AG04449 (cell line): ENCODE measurements around the gene SERPING1.

Experiments used
- CTCF ChIA-PET: fragments of 350-600 bp; formaldehyde crosslinking; extraction: SDS; loops from one replicate; lab custom pipeline; 2021; ENCODE audit warnings: antibody characterized with exemption; lab: Yijun Ruan, JAX
- POLR2A ChIA-PET: fragments of 400-600, 350-600 bp; formaldehyde crosslinking; extraction: SDS; loops from one replicate; lab custom pipeline; 2020; ENCODE audit warnings: antibody characterized with exemption, inconsistent platforms; lab: Yijun Ruan, JAX
- DNase-seq: peaks from one replicate; pipeline ENCODE4 v3.0.0-alpha.2; 2010; ENCODE audit warnings: low read depth, low spot score
- H3K4me3 ChIP-seq: 2 replicates; pipeline ENCODE4 v1.5.1; 2011; ENCODE audit warnings: low read depth, mild to moderate bottlenecking, control low read depth, low read length
- CTCF ChIP-seq: IDR thresholded peaks from one replicate; pipeline ENCODE4 v1.5.1; 2011; ENCODE audit warnings: mild to moderate bottlenecking, moderate library complexity, low read length, control low read depth, inconsistent platforms; ENCODE audit not compliant: insufficient read depth; ENCODE audit errors: missing control alignments

SERPING1 gene

GRCh38 chr11:57646194-57646798, 48.8 kb downstream of the SERPING1 start:
- no peak for TF ChIP-seq CTCF
- ChIA-PET POLR2A (no interaction called here), CTCF (interaction anchor here (0.9 to 11.5 kb wide), 5 partner anchors 76 to 867 kb away, joined by 3 to 306 read pairs (median 22); partner anchors contain the start of genes RTN4RL2 and UBE2L6)
- no peak overlapping the region for H3K4me3 ChIP-seq
- no peak for DNase-seq

DNA sequence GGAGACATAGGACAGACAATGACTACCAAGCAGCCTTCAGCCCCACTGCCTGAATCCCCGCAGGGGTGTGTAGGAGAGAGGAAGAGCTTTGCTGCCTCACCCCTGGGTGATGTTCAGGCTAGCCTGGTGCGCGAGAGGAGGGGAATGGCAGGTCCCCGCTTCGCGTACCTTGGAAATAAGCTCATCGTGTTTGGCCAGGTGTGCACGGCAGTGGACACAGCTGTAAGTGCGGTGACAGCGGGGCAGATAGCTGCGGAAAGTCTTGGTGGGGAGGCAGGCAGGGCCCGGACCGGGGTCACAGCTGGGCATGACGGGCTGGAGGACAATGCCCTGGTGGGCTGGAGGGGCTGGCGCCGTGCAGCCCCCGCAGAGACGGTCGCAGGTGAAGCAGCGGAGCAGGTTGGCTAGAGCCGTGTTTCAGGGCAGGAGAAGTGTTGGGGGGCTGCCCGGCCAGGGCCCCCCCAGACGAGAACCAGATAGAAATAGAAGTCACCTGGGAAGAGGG, 49.4 kb downstream of the SERPING1 start:
- POLR2A ChIA-PET = no interaction called here
- CTCF ChIA-PET = interaction anchor here (0.9 to 11.5 kb wide), 4 partner anchors 76 to 867 kb away, joined by 3 to 306 read pairs (median 96); partner anchors contain the start of genes RTN4RL2 and UBE2L6
- no peak overlapping the region for H3K4me3 ChIP-seq
- DNase-seq = no peak
- TF ChIP-seq CTCF = no peak

- no peak for TF ChIP-seq CTCF
- no peak overlapping the region for H3K4me3 ChIP-seq
- POLR2A ChIA-PET = no interaction called here
- DNase-seq = no peak
- CTCF ChIA-PET = interaction anchor here (0.9 to 11.5 kb wide), 4 partner anchors 77 to 866 kb away, joined by 3 to 306 read pairs (median 96); partner anchors contain the start of genes RTN4RL2 and UBE2L6
Observed at GRCh38 chr11:57647372-57647771, 49.9 kb downstream of the SERPING1 start.

DNA sequence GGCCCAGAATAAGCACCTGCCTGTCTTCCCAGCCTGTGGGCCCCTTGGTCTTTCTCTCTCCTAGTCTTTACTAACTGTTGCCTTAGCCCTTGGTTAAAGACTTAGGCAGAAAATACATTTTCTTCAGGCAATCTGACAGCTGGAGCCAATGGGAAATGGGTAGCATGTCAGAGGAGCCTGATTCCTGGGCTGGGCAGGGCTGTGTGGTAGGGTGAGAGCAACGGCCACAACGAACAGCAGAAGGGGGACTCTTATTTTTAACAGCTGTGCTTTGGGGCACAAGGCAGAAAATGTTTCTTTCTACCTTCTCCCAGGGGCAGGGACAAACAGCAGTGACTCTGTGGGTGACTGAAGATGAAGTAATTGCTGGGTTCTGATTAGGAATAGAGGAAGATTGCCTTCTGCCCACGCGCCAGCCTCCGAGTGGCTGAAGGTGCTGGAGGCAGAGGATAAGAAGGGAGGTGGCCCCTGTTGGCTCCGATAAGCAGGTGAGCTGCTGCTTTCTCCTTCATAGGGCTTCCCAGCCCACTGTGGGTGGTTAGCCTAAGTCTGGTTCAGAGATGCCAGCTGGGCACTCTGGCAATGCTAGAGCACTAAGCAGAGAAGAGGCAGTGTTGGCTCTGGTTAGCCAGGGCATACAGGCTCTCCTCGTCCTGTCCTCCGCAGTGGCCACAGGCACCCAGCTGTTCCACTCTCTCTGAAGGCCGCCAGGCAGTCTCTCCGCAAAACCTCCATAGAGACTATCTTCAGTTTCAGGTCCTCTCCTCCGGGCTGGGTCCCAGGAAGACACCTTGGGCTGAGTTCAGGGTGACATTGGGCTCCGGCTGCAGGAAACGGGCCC, 50.7 kb downstream of the SERPING1 start:
- ChIA-PET CTCF (interaction anchor here (1.2 to 11.5 kb wide), 4 partner anchors 8 to 189 kb away, joined by 4 to 306 read pairs (median 100); partner anchors contain the start of genes RTN4RL2 and UBE2L6), POLR2A (interaction anchor here (0.9 to 1.8 kb wide), 2 partner anchors 9 to 11 kb away, joined by 3 read pairs; no protein-coding TSS in a partner anchor)
- peak overlapping the region; percentile 62 for H3K4me3 ChIP-seq
- no peak for TF ChIP-seq CTCF
- no peak for DNase-seq

DNA sequence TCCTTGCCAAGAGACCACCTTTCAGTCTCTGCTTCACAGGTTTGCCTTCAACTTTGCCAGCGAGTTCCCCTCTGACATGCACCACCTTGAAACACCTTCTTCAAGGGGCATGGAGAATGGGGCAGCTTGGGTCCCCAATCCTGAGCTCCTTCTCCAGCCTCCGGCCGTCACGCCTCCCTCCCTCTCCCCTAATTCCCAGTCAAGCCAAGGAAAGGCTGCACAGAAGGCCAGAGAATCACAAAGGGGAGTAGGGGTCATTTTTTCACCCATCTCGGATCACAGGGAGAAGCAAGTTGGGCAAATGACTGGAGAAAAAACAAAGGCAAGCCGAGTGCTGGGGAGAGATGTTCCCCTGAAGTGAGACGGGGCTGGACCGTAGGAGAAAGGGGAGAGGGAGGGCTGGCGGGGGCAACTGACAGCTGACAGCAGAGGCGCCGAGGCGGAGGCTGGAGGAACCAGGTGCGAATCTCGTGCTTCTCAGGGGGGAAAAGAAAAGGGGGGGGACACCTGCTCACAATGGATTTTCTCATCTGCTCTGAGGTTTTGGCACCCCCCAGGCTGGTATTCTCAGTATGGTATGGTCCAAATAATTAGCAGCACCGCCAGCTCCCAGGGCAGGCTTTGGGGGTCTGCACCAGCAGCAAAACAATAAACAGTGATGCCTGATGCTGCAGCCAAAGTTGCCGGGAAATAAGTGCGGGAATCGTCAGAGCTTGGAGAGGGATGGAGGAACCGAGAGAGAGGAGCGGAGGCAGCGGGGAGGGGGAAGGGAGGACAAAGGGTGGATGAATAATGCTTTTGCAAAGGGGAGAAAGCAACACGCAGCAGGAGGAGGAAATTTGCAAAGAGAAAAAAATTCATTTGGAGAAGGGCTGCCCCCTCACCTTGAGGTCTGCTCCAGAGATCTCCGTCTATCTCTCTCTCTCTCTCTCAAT, 51.6 kb downstream of the SERPING1 start:
- DNase-seq = no peak
- H3K4me3 ChIP-seq = peak overlapping the region; percentile 62
- ChIA-PET POLR2A (interaction anchor here (0.9 to 1.8 kb wide), 2 partner anchors 10 to 12 kb away, joined by 3 read pairs; no protein-coding TSS in a partner anchor), CTCF (interaction anchor here (0.8 to 11.5 kb wide), 5 partner anchors 9 to 190 kb away, joined by 3 to 306 read pairs (median 13); partner anchors contain the start of genes RTN4RL2 and UBE2L6)
- no peak for TF ChIP-seq CTCF
